ENCODE measurements around the gene ATP6V0C.

ATP6V0C gene

DNA sequence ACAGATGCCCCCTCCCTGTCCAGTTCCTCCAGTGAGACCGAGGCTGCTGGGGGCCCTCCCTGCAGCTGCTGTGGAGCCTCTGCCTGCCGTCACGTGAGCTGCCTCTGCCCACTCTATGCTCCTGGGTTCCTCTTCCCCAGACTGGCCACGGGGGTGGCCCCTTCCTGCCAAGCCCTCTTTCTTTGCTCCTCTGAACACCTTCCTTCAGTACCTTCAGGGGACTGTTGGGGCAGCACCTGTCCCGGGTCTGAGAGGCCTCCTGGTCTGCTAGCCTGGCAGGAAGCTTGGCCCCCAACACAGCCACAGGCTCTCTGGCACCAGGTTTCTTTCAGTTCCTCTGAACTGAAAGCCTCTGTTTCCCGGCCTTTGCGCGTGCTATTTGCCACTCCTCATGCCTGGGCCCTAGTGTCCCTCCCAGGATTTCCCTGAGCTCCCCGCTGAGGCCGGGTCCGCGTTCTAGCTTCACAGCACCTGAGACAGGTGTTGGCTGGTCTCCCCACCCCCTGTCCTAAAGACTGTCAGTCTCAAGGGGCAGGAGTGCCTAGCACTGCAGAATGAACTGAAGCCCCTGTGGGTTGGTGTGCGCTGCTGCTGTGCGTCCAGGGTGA, 6.6 kb upstream of the ATP6V0C start:
- TF ChIP-seq GATA2 (IDR thresholded peaks at IDR 0.05; ENCODE audit: low read depth, low read length) (no peak), GATA3 (IDR thresholded peaks at IDR 0.05; ENCODE audit: low read depth, low read length) (no peak)

DNA sequence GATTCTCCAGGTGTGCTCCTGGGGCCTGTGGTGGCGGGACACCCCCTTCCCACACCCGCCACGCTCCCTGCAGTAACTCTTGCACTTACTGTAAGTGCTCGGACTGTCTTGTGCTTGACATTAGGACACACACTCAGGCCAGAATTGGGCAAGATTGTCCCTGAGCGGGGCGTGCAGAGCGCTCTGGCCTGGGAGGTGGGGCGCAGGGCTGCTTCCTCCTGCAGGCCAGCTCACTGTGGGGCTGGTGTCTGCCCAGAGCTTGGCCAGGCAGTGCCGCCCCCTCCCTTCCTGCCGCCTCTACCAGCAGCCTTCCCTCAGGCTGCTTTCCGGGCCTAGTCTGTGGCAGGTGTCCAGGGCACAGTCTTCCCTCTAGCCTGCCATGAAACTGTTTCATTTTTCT, 6.1 kb upstream of the ATP6V0C start:
- no peak for TF ChIP-seq GATA3 (IDR thresholded peaks at IDR 0.05; ENCODE audit: low read depth, low read length)
- no peak for TF ChIP-seq GATA2 (IDR thresholded peaks at IDR 0.05; ENCODE audit: low read depth, low read length)

DNA sequence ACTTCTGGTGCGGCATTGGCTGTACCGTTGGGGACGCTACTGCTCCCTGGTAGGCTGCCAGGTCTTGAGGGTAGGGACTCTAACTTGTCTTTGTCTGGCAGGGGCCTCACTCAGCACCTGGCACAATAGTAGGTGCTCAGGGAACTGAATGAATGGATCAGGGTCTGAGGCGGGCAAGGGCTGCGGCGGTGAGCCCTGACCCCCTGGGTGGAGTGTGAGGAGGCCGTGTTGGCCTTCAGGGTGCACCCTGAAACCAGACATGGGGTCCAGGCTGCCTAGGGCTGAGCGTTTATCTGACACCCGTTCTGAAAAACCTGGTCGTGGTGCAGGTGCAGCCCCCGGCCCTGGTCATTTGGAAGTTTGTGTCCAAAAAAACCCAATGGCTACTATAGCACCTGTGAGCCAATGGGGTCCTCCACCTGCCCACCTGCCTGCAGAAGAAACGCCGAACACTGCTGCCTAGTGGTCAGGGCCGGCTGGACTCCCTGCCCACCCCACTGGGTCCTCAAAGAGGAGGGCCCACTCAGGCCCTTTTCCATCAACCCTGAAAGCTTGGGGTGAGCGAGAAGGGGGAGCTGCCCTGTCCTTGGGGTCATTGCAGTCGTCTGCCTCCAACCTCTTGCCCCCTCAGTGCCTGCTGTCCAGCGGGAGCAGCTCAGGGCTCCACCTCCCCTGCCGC, 4.9 kb upstream of the ATP6V0C start:
- TF ChIP-seq GATA2 (IDR thresholded peaks at IDR 0.05; ENCODE audit: low read depth, low read length) (no peak), GATA3 (IDR thresholded peaks at IDR 0.05; ENCODE audit: low read depth, low read length) (no peak)

DNA sequence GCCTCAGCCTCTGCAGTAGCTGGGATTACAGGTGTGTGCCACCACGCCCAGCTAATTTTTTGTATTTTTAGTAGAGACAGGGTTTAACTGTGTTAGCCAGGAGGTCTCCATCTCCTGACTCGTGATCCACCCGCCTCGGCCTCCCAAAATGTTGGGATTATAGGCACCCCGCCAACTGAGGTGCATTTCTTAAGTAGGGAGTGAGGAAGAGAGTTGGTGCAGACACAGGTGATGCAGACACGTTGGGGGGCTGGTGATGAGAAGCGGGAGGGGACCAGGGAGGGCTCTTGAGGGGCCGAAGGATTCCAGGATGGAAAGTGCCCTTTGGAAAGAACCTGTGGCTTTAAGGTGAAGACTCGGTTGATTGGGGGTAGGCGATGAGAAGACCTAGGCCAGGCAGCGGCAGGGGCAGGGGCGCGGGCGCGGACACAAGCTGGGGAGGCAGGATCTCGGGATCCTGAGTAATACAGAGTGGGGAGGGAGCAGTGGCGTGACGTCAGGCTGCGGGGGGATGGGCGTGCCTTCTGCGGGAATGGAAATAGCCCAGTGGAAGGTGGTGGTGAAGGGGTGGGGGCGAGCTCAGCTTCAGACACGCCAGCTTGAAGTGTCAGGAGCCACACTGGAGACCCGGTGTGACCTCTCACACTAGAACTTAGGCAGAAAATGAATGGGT, 2.5 kb upstream of the ATP6V0C start:
- TF ChIP-seq GATA2 (IDR thresholded peaks at IDR 0.05; ENCODE audit: low read depth, low read length) (no peak), GATA3 (IDR thresholded peaks at IDR 0.05; ENCODE audit: low read depth, low read length) (no peak)

DNA sequence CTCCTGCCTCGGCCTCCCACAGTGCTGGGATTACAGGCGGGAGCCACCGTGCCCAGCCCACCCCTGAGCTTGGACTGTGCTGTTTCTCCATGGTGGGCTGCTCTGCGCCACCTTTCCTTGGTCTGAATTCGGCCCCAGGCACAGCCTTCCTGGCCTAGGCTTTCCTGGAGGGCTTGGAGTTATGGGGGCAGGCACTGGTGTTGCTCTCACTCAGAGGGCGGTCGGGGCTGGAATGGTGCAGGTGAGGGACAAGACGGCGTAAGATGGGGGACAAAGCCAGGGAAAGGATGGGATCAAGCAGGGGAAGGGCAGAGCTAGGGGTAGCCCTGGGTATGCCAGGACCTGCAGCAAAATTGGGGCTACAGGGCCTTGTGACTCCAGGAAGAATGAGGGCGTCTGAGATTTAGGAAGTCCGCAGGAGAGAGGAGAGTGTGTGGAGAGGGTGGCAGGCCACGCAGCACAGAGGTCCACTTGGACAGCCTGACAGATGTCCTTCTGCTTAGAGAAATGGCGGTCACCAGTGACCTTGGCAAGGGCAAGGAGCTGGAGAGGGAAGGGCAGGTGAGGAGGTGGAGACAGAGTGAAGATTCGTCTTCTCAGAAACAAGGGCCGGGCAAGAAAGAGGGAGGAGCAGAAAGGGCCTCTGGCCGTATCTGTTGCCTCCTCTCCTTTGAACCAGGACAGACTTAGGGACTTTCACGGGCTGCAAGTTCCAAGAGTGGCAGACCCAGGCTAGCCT, 1.6 kb upstream of the ATP6V0C start:
- TF ChIP-seq GATA2 (IDR thresholded peaks at IDR 0.05; ENCODE audit: low read depth, low read length) (no peak), GATA3 (IDR thresholded peaks at IDR 0.05; ENCODE audit: low read depth, low read length) (no peak)

DNA sequence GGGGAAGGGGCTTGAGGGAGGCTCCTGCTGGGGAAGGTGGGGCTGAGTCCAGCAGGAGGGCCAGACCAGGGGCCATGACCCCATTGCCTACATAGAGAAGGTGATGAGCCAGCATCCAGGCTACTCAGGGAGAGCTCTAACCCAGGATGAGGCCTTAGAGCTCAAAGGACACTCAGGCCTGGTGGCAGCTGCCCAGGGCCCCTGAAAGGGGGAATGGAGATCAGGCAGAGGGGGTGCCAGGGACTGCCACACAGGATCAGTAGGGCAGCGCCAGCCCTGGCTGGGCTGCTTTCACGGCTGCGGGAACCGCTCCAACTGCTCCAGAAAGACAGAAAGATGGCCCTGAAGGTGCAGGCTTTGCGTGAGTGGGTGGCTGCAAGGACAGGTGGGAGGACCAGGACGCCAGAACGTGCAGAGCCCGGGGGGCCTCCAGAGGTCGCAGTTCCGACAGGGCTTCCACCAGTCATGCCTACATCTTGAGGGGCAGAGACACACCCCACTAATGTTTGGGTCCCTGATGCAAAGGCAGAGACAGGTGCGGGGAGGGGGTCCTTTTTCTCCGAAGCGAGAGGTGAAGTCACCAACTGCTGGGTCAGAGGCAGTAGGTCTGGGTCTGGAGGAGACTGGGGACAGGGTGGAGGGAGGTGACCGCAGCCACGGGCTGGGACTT, 882 bp upstream of the ATP6V0C start:
- TF ChIP-seq GATA2 (IDR thresholded peaks at IDR 0.05; ENCODE audit: low read depth, low read length): no peak
- TF ChIP-seq GATA3 (IDR thresholded peaks at IDR 0.05; ENCODE audit: low read depth, low read length): no peak

DNA sequence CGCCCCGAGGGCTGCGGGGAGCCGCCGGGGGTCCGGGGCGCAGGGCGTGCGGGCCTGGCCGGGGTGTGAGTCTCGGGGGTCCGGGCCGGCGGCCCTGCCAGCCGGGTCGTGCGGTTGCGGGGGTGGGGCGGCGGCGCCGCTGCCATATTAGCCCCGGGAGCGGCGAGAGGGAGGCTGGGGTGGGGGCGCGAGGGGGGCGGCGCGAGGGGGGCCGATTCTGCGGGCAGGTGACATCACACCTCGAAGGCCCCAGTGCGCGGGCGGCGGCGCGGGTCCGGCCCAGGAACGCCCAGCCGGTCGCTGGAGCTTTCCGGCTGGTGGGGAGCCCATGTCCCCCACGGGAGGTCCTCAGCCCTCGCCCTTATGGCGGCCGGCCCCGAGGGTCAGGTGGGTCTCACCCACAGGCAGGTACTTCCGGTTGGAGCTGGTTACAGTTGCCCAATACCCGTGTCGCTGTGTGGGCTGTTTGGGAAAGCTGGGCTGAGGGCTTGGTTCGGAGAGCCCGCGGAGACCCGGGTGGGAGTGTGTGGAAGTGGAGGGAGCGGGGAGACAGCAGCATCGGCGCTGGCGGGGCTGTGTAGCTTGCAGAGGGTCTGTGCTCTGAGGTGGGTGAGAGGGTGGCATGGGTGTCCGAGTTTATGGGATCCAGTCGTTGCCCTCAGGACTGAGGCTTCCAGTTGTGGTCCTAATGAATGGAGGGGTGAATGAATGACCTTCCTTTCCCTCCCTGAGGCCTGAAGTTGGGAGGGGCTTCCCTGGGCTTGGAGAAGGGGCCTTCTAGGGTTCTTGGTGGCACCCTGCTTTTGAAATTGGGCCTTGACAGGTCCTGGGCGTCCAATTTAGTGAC, 804 bp downstream of the ATP6V0C start:
- TF ChIP-seq GATA3 (IDR thresholded peaks at IDR 0.05; ENCODE audit: low read depth, low read length): no peak
- TF ChIP-seq GATA2 (IDR thresholded peaks at IDR 0.05; ENCODE audit: low read depth, low read length): no peak

DNA sequence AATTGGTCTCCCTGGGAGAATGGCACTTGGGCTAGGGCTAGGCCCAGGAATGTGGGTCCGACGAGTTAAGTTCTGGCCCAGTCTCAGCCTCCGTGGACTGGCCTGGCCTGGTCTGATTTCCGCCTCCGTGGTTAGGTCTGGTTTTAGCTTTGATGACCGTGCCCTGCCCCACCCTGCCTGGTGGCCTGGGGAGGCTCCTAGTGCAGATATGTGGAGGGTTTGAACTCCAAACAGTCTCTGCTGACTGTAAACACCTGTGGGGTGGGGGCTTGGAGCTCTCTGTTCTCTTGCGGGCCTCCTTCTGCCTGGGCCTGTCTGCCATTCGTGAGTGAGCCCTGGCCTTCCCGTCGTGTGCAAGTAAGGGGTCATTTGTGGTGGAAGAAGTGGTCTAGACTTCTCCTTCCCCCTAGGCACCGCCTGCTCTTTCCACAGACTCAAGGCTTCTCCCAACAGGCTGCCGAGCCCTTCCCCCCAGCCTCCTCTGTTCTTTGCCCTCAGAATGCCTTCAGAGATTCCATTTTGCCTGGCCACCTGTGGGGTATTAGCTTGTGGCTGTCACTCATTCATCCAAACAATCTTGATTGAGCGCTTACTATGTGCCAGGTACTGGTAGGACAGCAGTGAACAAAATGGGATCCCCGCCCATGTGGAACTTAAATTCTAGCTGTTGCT, 1.6 kb downstream of the ATP6V0C start:
- no peak for TF ChIP-seq GATA2 (IDR thresholded peaks at IDR 0.05; ENCODE audit: low read depth, low read length)
- TF ChIP-seq GATA3 (IDR thresholded peaks at IDR 0.05; ENCODE audit: low read depth, low read length): no peak

DNA sequence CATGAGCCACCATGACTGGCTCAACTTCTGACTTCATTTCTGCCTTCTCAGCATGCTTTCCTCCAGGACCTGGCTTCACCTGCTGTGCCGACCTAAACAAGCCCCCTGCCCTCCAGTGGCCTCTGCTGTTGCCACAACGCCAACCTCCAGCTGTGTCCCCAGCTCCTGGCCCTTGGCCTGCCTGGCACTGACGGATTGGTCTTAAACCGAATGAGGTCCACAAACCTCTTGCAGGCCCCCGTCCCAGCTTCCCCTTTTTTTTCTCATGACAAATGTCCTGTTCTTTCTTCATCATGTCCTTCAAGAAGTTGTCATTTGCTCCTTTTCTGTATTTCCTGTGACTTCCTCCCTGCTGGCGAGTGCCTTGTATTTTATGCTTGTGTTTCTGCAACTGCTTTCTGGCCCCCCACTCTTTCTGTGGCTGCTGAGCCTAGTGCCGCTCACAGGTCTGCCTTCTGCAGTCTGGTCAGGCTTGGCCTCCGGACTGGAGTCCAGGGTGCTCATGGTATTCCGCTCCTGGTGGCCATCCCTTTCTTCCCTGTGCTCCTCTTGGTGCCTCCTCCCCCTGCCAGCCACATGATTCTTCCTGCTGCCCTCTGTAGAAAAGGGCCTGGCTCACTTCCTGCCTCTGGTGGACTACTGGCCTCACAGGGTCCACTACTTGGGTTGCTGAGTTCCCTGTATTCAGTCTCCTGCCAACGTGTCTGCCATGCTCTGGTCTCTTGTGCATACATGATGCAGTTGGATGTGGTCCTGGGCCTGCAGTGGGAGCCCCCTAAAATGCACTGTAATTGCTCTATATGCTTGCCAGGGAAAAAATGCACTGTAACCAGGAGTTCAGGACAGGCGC, 2.9 kb downstream of the ATP6V0C start:
- TF ChIP-seq GATA3 (IDR thresholded peaks at IDR 0.05; ENCODE audit: low read depth, low read length) (no peak), GATA2 (IDR thresholded peaks at IDR 0.05; ENCODE audit: low read depth, low read length) (no peak)

DNA sequence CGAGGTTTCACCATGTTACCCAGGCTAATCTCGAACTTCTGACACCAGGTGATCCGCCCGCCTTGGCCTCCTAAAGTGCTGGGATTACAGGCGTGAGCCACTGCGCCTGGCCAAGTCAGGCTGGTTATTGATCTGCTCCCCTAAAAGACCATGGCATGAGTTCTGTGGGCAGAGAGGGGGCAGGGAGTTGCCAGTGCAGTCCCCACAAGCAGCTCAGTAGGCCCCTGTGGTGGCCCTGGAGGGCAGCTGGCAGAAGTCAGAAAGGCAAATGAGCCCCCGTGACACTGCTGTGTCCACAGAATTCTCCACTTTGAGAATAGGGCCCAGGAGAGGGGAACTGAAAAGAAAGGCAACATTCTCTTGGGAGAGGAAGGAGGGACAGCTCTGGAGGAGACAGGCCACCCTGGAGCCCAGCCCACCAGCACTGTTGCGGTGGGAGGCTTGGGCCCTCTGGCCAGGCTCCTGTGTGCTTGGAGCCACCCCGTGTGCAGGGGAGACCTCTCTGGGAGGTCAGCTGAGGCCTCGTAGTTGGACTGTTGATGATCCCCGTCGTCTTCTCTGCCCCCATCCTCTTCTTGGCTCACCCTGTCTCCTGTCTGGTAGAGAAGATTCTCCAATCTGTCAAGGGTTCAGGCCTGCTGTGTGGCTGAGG, 4.3 kb downstream of the ATP6V0C start:
- no peak for TF ChIP-seq GATA3 (IDR thresholded peaks at IDR 0.05; ENCODE audit: low read depth, low read length)
- no peak for TF ChIP-seq GATA2 (IDR thresholded peaks at IDR 0.05; ENCODE audit: low read depth, low read length)

Measured in SH-SY5Y (cell line).